Neural cell (in vitro differentiated cells): ENCODE data around the gene ZNF19. TPM values are rescaled to one million over a fixed set of nuclear protein-coding genes. Genes with fewer than 3 reads are reported as not detected.
A peak's percentile ranks its signal among the peaks of the same experiment; 100 is the strongest.

Experiments
- H2AFZ ChIP-seq: fragments of 200-600, 300-800 bp; sonication (generic), shearing (Covaris generic); 2 replicates; pipeline ENCODE4 v1.6.0; 2014; ENCODE audit warnings: low read depth, mild to moderate bottlenecking, antibody characterized with exemption, low read length, moderate library complexity
- H3F3A ChIP-seq: fragments of 200-600 bp; shearing (Covaris generic); 2 replicates; pipeline ENCODE4 v1.6.1; 2016; ENCODE audit warnings: mild to moderate bottlenecking, moderate library complexity, mixed read lengths, antibody characterized with exemption, low read length; ENCODE audit not compliant: insufficient read depth, poor library complexity, severe bottlenecking
- H3K27ac ChIP-seq: fragments of 200-600, 300-800 bp; sonication (generic), shearing (Covaris generic); 2 replicates; pipeline ENCODE4 v1.5.1; 2014; ENCODE audit warnings: mild to moderate bottlenecking, low read length, moderate library complexity
- H3K27me3 ChIP-seq: fragments of 300-800, 200-600 bp; sonication (generic), shearing (Covaris generic); 2 replicates; pipeline ENCODE4 v1.6.0; 2014; ENCODE audit warnings: mild to moderate bottlenecking, low read depth, low read length, moderate library complexity; ENCODE audit not compliant: insufficient read depth
- H3K36me3 ChIP-seq: fragments of 300-800, 200-600 bp; sonication (generic), shearing (Covaris generic); 2 replicates; pipeline ENCODE4 v1.5.1; 2014; ENCODE audit warnings: mild to moderate bottlenecking, antibody characterized with exemption, low read length, moderate library complexity; ENCODE audit not compliant: insufficient read depth
- H3K4me2 ChIP-seq: fragments of 300-800, 200-600 bp; sonication (generic), shearing (Covaris generic); 2 replicates; pipeline ENCODE4 v1.6.0; 2014; ENCODE audit warnings: mild to moderate bottlenecking, low read length
- H3K4me3 ChIP-seq: fragments of 300-800, 200-600 bp; sonication (generic), shearing (Covaris generic); 2 replicates; pipeline ENCODE4 v1.5.1; 2014; ENCODE audit warnings: mild to moderate bottlenecking, low read length, moderate library complexity
- H3K79me2 ChIP-seq: fragments of 200-600 bp; shearing (Covaris generic); replicated peaks from 2 replicates; pipeline ENCODE4 v1.6.0; 2014; ENCODE audit warnings: mild to moderate bottlenecking, low read length, moderate library complexity; ENCODE audit not compliant: insufficient read depth
- H3K9ac ChIP-seq: fragments of 300-800, 200-600 bp; sonication (generic), shearing (Covaris generic); 2 replicates; pipeline ENCODE4 v1.6.1; 2016; ENCODE audit warnings: mild to moderate bottlenecking, low read length, mixed read lengths
- H3K9me2 ChIP-seq: fragments of 200-600 bp; shearing (Covaris generic); 2 replicates; pipeline ENCODE4 v1.6.1; 2016; ENCODE audit warnings: mild to moderate bottlenecking, low read length, mixed read lengths; ENCODE audit not compliant: insufficient read depth
- H3K9me3 ChIP-seq: fragments of 200-600, 300-800 bp; sonication (generic), shearing (Covaris generic); 2 replicates; pipeline ENCODE4 v1.6.1; 2016; ENCODE audit warnings: mild to moderate bottlenecking, mixed run types, low read length, moderate library complexity, mixed read lengths
- H4K20me1 ChIP-seq: fragments of 200-600 bp; shearing (Covaris generic); 2 replicates; pipeline ENCODE4 v1.6.1; 2016; ENCODE audit warnings: mild to moderate bottlenecking, mixed run types; ENCODE audit not compliant: insufficient read depth
- EP300 ChIP-seq: fragments of 450-650 bp; conservative IDR thresholded peaks from 2 replicates; pipeline ENCODE4 v1.6.1; 2014; ENCODE audit warnings: antibody characterized with exemption, mild to moderate bottlenecking, moderate library complexity; ENCODE audit not compliant: poor library complexity, severe bottlenecking
- EZH2 ChIP-seq: fragments of 200-600, 300-800 bp; shearing (Covaris generic), sonication (generic); IDR thresholded peaks from 2 replicates; pipeline ENCODE4 v1.6.1; 2014; ENCODE audit warnings: antibody characterized with exemption, low read length, borderline replicate concordance, mild to moderate bottlenecking; ENCODE audit not compliant: insufficient read depth, poor library complexity, severe bottlenecking
- MXI1 ChIP-seq: fragments of 450-650 bp; conservative IDR thresholded peaks from 2 replicates; pipeline ENCODE4 v1.6.1; 2014; ENCODE audit warnings: antibody characterized with exemption, mild to moderate bottlenecking; ENCODE audit not compliant: poor library complexity, severe bottlenecking
- POLR2AphosphoS5 ChIP-seq: IDR thresholded peaks from 2 replicates; pipeline ENCODE4 v1.6.1; 2012
- RAD21 ChIP-seq: fragments of 450-650 bp; conservative IDR thresholded peaks from 2 replicates; pipeline ENCODE4 v1.6.1; 2014; ENCODE audit warnings: antibody characterized with exemption, mild to moderate bottlenecking, moderate library complexity
- SMC3 ChIP-seq: fragments of 450-650 bp; conservative IDR thresholded peaks from 2 replicates; pipeline ENCODE4 v1.6.1; 2014; ENCODE audit warnings: antibody characterized with exemption, mild to moderate bottlenecking, moderate library complexity; ENCODE audit not compliant: poor library complexity
- TAF1 ChIP-seq: IDR thresholded peaks from 2 replicates; pipeline ENCODE4 v1.6.1; 2012; ENCODE audit warnings: low read depth
- polyA plus RNA-seq: library from polyadenylated mRNA; depleted of rRNA; stranded (reverse); fragments of >200 nt; gene quantifications from 2 replicates; pipeline ENCODE4 v1.2.3, GENCODE V29; 2014
- TF ChIP-seq, protein P1 (sequence below): fragments of 450-650 bp; IDR thresholded peaks from 2 replicates; pipeline ENCODE4 v1.5.1; 2014; ENCODE audit warnings: antibody characterized with exemption, mild to moderate bottlenecking, moderate library complexity; ENCODE audit not compliant: poor library complexity, severe bottlenecking
- TF ChIP-seq, protein P2 (sequence below): IDR thresholded peaks from 2 replicates; pipeline ENCODE4 v1.6.1; 2012; ENCODE audit warnings: borderline replicate concordance

The ZNF19 gene
- polyA plus RNA-seq, 1 donor from 2014 or later: 6.6 TPM

DNA sequence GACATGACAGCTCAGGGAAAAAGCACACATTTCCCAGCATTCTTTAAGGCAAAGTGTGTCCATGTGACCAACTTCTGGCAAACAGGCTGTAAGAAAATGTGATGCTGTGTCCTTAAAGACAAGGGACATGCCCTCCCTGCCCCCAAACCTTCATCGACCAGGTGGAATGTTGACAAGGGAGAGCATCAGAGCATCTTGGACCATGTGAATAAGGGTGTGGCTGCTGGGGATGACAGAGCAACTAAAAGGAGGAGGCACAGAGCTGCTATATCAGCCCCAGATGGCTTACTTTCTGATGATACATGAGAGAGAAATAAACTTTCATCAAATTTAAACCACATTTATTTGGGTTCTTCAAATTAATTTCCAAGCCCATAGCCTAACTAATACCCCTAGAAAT is 24.9 kb downstream of the ZNF19 start:
- Histone ChIP-seq H3K9me2 (no peaks in the 10 kb centered on the region), H3K36me3 (no peaks in the 10 kb centered on the region), H2AFZ (no peak overlapping the region), H3K9me3 (no peaks in the 10 kb centered on the region), H3F3A (no peaks in the 10 kb centered on the region), H3K4me3 (no peak overlapping the region), H3K27ac (no peak overlapping the region), H3K79me2 (peaks cover 27% of the 10 kb centered on the region), H3K9ac (no peak overlapping the region), H3K27me3 (no peaks in the 10 kb centered on the region), H3K4me2 (no peak overlapping the region), H4K20me1 (no peaks in the 10 kb centered on the region)
- TF ChIP-seq EP300 (no peak), RAD21 (no peak), EZH2 (no peak), POLR2AphosphoS5 (no peak), MXI1 (no peak), TAF1 (no peak), SMC3 (no peak)
- TF ChIP-seq, protein P1, sequence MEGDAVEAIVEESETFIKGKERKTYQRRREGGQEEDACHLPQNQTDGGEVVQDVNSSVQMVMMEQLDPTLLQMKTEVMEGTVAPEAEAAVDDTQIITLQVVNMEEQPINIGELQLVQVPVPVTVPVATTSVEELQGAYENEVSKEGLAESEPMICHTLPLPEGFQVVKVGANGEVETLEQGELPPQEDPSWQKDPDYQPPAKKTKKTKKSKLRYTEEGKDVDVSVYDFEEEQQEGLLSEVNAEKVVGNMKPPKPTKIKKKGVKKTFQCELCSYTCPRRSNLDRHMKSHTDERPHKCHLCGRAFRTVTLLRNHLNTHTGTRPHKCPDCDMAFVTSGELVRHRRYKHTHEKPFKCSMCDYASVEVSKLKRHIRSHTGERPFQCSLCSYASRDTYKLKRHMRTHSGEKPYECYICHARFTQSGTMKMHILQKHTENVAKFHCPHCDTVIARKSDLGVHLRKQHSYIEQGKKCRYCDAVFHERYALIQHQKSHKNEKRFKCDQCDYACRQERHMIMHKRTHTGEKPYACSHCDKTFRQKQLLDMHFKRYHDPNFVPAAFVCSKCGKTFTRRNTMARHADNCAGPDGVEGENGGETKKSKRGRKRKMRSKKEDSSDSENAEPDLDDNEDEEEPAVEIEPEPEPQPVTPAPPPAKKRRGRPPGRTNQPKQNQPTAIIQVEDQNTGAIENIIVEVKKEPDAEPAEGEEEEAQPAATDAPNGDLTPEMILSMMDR: no peak
- TF ChIP-seq, protein P2, sequence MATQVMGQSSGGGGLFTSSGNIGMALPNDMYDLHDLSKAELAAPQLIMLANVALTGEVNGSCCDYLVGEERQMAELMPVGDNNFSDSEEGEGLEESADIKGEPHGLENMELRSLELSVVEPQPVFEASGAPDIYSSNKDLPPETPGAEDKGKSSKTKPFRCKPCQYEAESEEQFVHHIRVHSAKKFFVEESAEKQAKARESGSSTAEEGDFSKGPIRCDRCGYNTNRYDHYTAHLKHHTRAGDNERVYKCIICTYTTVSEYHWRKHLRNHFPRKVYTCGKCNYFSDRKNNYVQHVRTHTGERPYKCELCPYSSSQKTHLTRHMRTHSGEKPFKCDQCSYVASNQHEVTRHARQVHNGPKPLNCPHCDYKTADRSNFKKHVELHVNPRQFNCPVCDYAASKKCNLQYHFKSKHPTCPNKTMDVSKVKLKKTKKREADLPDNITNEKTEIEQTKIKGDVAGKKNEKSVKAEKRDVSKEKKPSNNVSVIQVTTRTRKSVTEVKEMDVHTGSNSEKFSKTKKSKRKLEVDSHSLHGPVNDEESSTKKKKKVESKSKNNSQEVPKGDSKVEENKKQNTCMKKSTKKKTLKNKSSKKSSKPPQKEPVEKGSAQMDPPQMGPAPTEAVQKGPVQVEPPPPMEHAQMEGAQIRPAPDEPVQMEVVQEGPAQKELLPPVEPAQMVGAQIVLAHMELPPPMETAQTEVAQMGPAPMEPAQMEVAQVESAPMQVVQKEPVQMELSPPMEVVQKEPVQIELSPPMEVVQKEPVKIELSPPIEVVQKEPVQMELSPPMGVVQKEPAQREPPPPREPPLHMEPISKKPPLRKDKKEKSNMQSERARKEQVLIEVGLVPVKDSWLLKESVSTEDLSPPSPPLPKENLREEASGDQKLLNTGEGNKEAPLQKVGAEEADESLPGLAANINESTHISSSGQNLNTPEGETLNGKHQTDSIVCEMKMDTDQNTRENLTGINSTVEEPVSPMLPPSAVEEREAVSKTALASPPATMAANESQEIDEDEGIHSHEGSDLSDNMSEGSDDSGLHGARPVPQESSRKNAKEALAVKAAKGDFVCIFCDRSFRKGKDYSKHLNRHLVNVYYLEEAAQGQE: no peak

DNA sequence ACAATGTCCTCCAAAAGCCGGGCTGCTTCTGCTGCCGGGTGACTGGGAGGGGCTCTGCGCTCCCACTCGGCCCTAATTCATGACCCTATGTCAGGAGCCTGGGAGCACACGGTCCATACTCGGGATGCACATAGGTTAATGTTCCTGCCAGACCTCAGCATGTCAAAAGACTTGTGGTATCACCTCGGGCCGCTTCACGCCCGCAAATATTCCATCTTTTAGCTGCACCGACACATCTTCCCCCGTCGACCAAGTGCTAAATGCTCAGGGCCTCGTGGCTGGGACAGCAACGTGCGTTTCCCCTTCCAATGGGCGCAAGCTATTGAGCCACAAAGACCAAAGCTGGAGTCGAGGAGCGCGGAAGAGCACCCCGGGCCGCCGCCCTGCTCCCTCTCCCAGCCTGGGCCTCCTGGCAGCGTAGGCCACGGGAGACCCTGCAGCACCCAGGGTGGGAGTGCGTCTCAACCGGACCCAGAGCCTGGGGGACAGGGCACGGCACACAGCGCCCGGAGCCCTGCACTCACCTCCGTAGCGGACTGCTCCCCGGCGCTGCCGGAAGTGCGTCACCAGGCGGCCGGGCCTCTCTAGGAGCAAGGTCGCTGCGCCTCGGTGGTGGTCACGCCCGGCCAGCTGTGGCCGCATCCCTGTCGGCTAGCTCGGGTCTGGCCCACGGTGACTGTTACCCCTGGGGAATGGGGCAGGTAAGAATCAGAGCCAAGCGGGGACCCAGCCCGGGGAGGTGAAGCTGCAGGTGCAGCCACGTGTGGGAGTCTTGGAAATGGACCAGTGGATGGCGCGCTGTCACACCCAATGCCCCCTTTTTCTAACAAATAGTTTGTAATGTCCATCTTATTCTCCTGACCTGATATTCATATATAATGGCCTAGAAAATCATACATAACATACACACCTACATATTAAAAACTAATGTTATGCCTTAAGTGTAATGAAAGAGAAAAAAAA is 27.2 kb downstream of the ZNF19 start, which contains the start of gene ZNF23:
Gene ZNF23 (minus strand): TSS at position 562 of the 963 bp plus-strand sequence. CDS start 5,451 bp downstream, outside the sequence.
- no peaks in the 10 kb centered on the region for H3K27me3 ChIP-seq
- H3F3A ChIP-seq: no peaks in the 10 kb centered on the region
- TF ChIP-seq, protein P2: peak; percentile 95
- TF ChIP-seq EP300 (peak; percentile 72), MXI1 (peak; percentile 97), TAF1 (peak; percentile 93), POLR2AphosphoS5 (peak; percentile 99), SMC3 (peak; percentile 69), EZH2 (no peak), RAD21 (peak; percentile 54)
- TF ChIP-seq, protein P1: peak; percentile 76
- no peaks in the 10 kb centered on the region for H4K20me1 ChIP-seq
- peak within 1 kb of the TSS; percentile 80 for H3K27ac ChIP-seq
- peak within 1 kb of the TSS; percentile 95 for H3K9ac ChIP-seq
- H3K4me2 ChIP-seq: peak within 1 kb of the TSS; percentile 73
- H3K9me2 ChIP-seq: no peaks in the 10 kb centered on the region
- H2AFZ ChIP-seq: peak within 1 kb of the TSS; percentile 95
- H3K79me2 ChIP-seq: peaks cover 27% of the 10 kb centered on the region
- H3K4me3 ChIP-seq: peak within 1 kb of the TSS; percentile 91
- no peaks in the 10 kb centered on the region for H3K36me3 ChIP-seq
- no peaks in the 10 kb centered on the region for H3K9me3 ChIP-seq
